Activated naive CD4-positive, alpha-beta T cell treated with anti-CD3 and anti-CD28 coated beads, Interleukin-2, amount 50 U/mL, for 24 hours (primary cell): Measurements from ENCODE around the gene GNGT1.
A peak's percentile ranks its signal among the peaks of the same experiment; 100 is the strongest.
"Not testable (repeated sequence)": the region's sequence is repeated elsewhere in the genome, so short reads cannot be mapped to it uniquely, and the experiment has no call there.

Experiments used
- H3K27ac Mint-ChIP-seq: one replicate; pipeline ENCODE4 v1.8.0; 2021; ENCODE audit warnings: mild to moderate bottlenecking, mixed read lengths
- H3K27me3 Mint-ChIP-seq: one replicate; pipeline ENCODE4 v1.8.0; 2021; ENCODE audit warnings: mixed read lengths
- H3K36me3 Mint-ChIP-seq: one replicate; pipeline ENCODE4 v1.8.0; 2021; ENCODE audit warnings: mixed read lengths
- H3K4me1 Mint-ChIP-seq: one replicate; pipeline ENCODE4 v1.8.0; 2021; ENCODE audit warnings: mixed read lengths
- H3K4me3 Mint-ChIP-seq: one replicate; pipeline ENCODE4 v1.8.0; 2021; ENCODE audit warnings: mild to moderate bottlenecking, mixed read lengths
- H3K9me3 Mint-ChIP-seq: one replicate; pipeline ENCODE4 v1.8.0; 2021; ENCODE audit warnings: mixed read lengths

GNGT1 gene

DNA sequence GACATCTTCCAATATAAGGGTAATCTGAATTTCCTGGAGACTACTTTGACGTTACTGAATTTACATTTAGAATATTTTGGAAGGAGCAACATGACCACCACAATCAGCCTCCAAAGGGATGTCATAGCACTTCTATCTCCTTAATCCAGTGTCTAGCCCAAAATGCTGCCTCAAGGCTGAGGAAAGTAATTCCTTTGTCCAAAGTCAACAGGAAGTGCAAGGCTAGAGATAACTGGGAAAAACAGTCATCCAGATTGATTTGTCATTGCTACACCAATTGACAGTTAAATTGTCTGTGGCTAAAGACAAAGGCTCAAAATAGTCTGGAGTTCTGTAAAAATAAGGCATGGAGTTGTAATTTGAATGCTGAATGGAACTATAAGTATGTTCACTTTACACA lies 11.9 kb upstream of the GNGT1 start:
- no peak overlapping the region for H3K27ac Mint-ChIP-seq
- H3K9me3 Mint-ChIP-seq: no peaks in the 10 kb centered on the region
- peaks cover 8% of the 10 kb centered on the region for H3K4me1 Mint-ChIP-seq
- peaks cover 32% of the 10 kb centered on the region for H3K27me3 Mint-ChIP-seq
- H3K36me3 Mint-ChIP-seq: no peaks in the 10 kb centered on the region
- no peak overlapping the region for H3K4me3 Mint-ChIP-seq

DNA sequence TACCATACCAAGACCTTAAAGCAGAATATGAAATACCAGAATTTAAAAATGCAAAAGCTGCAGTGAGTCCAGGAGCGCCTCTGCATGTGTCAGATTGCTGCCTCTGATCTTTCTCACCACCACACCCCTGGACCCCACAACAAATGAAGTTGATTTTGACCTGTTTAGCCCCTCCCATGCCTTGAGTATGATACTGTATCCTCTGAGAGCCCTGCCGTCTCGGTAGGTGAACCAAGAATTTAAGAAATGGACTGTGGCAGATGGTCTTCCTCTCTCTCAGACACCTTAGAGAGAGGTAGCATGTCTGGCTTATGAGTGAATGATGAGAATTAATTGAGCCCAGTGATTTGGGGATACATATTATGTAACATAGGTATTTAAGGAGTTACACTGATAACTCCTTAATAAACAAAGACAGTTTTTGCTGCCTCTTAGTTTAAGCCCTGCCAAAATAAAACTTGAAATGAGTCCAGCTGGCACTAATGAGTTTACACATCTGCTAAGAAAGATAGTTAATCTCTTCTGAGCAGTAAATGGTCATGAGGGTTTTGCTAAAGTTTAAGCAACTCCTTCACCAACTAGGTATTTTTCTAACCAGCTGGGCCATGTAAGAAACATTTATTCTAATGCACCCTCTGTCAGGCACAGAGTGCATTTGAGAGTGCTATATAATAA lies 11.3 kb upstream of the GNGT1 start:
- no peaks in the 10 kb centered on the region for H3K9me3 Mint-ChIP-seq
- peaks cover 29% of the 10 kb centered on the region for H3K27me3 Mint-ChIP-seq
- peaks cover 2% of the 10 kb centered on the region for H3K4me1 Mint-ChIP-seq
- no peaks in the 10 kb centered on the region for H3K36me3 Mint-ChIP-seq
- peak overlapping the region; percentile 48 for H3K27ac Mint-ChIP-seq
- no peak overlapping the region for H3K4me3 Mint-ChIP-seq

DNA sequence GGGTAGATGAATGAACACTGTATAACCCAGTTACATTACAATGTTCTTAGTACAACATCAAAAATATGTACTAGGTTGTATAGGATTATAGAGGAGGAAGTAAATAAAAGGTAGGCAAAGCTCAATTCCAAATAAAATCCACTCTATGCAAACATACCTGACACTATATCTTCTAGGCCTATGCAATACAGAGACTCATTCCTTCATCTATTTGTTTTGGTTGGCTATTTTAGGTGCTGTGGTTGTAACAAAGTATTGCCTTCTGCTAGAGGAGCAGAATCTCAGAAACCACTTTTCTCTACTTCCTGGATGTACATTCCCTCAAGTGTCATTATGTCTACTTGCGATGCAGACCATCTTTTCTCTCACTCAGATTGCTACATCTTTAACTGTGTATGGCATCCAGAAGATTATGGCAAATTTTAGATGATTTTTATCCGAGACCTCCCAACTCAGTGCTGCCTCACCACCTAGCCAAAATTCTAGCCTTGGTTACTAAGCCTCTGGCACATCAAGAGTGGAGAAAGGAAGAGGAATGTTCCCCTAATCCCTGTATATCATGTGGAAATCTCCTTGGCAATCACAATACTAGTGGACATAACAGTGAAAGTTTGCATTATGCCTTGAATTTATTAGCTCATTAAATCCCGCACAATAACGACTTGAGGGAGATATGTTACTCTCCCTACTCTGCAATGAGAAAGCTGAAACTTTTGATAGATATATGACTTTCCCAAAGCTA lies 10.3 kb upstream of the GNGT1 start:
- no peaks in the 10 kb centered on the region for H3K36me3 Mint-ChIP-seq
- H3K27me3 Mint-ChIP-seq: peaks cover 25% of the 10 kb centered on the region
- no peaks in the 10 kb centered on the region for H3K9me3 Mint-ChIP-seq
- no peaks in the 10 kb centered on the region for H3K4me1 Mint-ChIP-seq
- H3K4me3 Mint-ChIP-seq: no peak overlapping the region
- no peak overlapping the region for H3K27ac Mint-ChIP-seq

DNA sequence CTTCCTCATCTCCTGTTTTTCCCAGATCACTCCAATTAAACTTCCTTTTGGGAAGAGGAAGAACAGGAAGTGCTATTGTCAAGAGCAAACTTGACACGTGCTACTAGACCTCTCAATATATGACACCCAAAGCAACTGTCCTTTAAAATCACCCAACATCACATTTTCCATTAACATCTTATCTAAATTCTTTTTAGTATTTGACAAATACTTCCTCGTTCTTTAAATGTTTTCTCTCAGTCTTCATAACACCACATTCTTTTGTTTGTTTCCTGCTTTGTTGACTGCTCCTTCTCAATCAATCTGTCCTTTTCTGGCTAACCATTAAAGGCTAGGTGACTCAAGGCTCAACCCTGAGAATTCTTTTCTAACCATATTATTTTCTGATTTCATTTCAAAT lies 8.7 kb upstream of the GNGT1 start:
- Mint-ChIP-seq H3K4me3 (no peak overlapping the region), H3K4me1 (no peaks in the 10 kb centered on the region), H3K27me3 (peaks cover 14% of the 10 kb centered on the region), H3K36me3 (no peaks in the 10 kb centered on the region), H3K9me3 (no peaks in the 10 kb centered on the region), H3K27ac (no peak overlapping the region)

DNA sequence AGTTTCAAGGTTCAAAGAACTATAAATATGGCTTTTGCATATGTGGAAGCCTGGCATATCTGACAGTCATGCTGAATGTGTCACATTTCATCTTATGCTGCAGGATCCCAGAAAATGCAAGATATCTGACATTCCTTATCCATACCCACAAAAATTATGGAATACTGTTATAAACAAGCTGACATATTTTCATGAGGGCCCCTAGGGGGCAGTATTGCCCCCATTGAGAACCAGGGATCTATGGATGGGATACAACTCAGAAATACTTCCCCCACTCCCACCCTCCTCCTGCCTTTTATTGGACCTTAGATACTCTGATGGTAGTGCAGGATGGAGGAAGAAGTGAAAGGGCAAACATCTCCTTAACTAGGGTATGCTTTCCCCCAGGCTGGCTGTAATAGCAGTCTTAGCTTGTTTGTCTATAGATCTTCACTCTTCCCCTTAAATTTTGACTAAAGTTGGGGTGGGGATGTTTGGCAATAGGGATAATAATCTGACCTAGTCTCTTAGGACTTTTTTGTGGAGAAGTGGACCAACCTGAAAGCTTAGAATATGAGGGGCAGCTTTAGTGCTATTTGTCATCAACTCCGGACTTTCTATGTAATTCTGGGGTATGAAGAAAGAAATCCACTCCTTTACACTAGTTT lies 3.5 kb upstream of the GNGT1 start:
- H3K9me3 Mint-ChIP-seq: no peaks in the 10 kb centered on the region
- no peaks in the 10 kb centered on the region for H3K4me1 Mint-ChIP-seq
- H3K27ac Mint-ChIP-seq: no peak overlapping the region
- peaks cover 10% of the 10 kb centered on the region for H3K27me3 Mint-ChIP-seq
- H3K36me3 Mint-ChIP-seq: no peaks in the 10 kb centered on the region
- no peak overlapping the region for H3K4me3 Mint-ChIP-seq

DNA sequence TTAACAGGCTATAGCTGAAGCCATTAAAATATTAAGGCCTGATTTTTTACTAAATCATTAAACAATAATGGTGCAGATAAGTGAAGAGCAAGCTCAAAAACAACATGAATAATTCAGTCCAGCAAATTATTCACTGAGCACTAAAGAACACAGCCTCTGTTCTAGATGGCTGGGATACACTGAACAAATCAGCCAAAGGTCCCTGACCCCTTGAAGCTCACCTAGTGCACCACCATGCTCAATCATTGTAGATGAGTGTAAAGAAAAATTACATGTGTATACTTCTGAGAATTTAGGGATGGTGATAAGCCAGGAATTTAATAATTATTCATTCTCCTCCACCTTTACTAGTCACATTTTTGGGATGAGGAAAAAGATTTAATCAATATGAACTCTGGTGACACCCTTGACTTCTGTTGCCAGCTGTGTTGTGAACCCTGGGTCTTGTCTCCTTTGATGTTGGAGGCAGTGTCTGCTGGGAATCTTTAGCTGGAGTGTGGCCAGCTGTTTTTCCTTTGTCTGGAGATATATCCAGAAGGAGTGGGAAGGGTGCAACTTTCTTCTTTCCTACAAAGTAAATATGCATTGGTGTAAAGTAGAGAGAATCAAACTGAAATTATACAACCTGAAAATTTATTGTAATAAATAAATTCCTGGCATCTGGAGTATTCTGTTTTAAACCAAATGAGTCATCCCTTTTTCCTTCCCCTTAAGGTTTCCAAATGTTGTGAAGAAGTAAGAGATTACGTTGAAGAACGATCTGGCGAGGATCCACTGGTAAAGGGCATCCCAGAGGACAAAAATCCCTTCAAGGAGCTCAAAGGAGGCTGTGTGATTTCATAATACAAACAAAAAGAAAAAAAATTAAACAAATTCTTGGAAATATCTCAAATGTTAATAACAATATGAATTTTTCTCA lies 4.0 kb downstream of the GNGT1 start:
- Mint-ChIP-seq H3K27ac (no peak overlapping the region), H3K4me3 (no peak overlapping the region), H3K9me3 (no peaks in the 10 kb centered on the region), H3K4me1 (no peaks in the 10 kb centered on the region), H3K27me3 (peaks cover 2% of the 10 kb centered on the region), H3K36me3 (no peaks in the 10 kb centered on the region)

DNA sequence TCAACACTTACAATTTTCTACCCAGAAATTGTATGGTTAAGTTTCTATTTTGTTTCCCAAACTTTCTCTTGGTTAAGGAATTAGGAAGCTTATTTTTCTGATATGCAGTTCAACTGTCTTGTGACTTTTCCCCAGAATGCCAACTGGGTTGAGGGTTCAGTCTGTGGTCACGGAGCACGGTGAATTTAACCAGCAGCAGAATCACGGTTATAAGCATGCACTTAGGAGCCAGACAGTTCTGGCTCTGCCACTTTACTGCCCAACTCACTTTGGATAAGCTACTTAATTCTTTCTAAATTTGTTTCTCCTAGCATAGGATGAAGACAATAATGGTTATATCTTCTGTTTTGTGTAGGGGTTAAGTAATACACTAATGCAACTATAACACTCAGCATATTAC lies 4.9 kb downstream of the GNGT1 start:
- not testable (repeated sequence) for H3K36me3 Mint-ChIP-seq, H3K4me1 Mint-ChIP-seq, H3K27me3 Mint-ChIP-seq, H3K4me3 Mint-ChIP-seq, H3K9me3 Mint-ChIP-seq, H3K27ac Mint-ChIP-seq

DNA sequence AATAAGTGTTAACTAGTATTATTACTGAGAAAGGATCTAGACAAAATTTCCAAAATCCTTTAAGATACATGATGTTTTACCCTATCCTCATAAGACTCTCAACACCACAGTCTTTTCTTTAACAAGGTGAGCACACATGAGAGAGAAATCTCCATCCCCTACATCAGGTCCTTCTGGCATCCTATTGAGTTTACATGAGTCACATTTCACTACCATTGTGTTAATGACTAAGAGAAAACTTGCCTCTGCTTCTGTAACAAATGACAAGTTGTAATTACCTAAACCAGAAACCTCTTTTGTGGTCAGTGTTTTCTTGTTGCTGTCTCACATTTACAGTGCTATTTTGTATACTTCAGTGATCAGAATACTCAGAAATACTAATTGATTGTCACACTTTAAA lies 5.3 kb downstream of the GNGT1 start:
- H3K27me3 Mint-ChIP-seq: not testable (repeated sequence)

DNA sequence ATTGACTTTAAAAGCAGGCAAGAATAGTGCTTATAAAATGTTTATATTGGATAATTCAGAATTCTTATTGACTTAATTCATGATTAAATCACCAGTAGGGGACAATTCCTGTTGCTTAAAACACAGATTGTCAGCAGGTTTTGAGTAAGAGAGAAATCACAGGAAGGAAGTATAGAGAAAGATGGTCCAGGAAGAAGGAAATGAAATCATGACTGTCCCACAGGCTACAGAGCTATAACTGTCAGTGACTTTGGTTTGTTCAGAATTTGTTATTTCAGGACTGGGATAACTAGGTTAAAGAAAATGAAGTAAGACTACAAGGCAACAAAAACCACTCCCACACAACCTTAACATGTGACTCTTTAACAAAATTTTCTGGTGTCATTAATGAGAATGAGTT lies 6.8 kb downstream of the GNGT1 start:
- no peaks in the 10 kb centered on the region for H3K9me3 Mint-ChIP-seq
- H3K36me3 Mint-ChIP-seq: no peaks in the 10 kb centered on the region
- H3K27ac Mint-ChIP-seq: no peak overlapping the region
- no peaks in the 10 kb centered on the region for H3K4me1 Mint-ChIP-seq
- no peak overlapping the region for H3K4me3 Mint-ChIP-seq
- H3K27me3 Mint-ChIP-seq: peaks cover 11% of the 10 kb centered on the region

More for the DNA sequence above, 5.3 kb downstream of the GNGT1 start:
- H3K4me3 Mint-ChIP-seq, H3K36me3 Mint-ChIP-seq, H3K9me3 Mint-ChIP-seq, H3K27ac Mint-ChIP-seq, H3K4me1 Mint-ChIP-seq: not testable (repeated sequence)

DNA sequence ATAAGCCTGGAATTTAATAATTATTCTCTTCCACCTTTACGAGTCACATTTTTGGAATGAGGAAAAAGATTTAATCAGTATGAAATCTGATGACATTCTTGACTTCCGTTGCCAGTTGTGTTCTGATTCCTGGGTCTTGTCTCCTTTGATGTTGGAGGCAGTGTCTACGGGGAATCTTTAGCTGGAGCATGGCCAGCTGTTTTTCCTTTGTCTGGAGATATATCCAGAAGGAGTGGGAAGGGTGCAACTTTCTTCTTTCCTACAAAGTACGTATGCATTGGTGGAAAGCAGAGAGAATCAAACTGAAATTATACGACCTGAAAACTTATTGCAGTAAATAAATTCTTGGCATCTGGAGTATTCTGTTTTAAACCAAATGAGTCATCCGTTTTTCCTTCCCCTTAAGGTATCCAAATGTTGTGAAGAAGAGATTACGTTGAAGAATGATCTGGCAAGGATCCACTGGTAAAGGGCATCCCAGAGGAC lies 8.3 kb downstream of the GNGT1 start:
- Mint-ChIP-seq H3K9me3 (no peaks in the 10 kb centered on the region), H3K27ac (no peak overlapping the region), H3K4me3 (no peak overlapping the region), H3K36me3 (no peaks in the 10 kb centered on the region), H3K27me3 (peaks cover 11% of the 10 kb centered on the region), H3K4me1 (no peaks in the 10 kb centered on the region)

DNA sequence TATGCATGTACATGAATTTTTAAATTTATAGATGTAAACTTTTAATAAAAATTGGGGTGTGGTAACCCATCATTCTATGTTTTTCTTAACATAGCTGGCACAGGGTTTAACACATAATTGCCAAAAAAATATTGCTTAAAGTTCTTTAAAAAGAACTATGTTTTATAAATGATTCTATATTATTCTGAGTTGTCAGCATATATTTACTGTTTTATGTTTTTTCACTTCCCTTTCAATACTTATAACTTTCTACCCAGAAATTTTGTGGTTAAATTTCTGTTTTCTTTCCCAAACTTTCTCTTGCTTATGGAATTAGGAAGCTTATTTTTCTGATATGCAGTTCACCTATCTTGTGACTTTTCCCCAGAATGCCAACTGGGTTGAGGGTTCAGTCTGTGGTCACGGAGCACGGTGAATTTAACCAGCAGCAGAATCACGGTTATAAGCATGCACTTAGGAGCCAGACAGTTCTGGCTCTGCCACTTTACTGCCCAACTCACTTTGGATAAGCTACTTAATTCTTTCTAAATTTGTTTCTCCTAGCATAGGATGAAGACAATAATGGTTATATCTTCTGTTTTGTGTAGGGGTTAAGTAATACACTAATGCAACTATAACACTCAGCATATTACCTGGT lies 9.0 kb downstream of the GNGT1 start:
- peaks cover 13% of the 10 kb centered on the region for H3K27me3 Mint-ChIP-seq

DNA sequence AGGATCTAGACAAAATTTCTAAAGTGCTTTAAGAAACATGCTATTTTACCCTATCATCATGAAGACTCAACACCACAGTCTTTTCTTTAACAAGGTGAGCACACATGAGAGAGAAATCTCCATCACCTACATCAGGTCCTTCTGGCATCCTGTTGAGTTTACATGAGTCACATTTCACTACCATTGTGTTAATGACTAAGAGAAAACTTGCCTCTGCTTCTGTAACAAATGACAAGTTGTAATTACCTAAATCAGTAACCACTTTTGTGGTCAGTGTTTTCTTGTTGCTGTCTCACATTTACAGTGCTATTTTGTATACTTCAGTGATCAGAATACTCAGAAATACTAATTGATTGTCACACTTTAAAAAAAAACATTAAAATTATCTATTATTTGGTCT lies 9.5 kb downstream of the GNGT1 start:
- H3K36me3 Mint-ChIP-seq, H3K4me3 Mint-ChIP-seq, H3K27ac Mint-ChIP-seq, H3K4me1 Mint-ChIP-seq, H3K9me3 Mint-ChIP-seq: not testable (repeated sequence)
- peaks cover 18% of the 10 kb centered on the region for H3K27me3 Mint-ChIP-seq

More for the DNA sequence above, 9.0 kb downstream of the GNGT1 start:
- not testable (repeated sequence) for H3K4me1 Mint-ChIP-seq, H3K36me3 Mint-ChIP-seq, H3K9me3 Mint-ChIP-seq, H3K27ac Mint-ChIP-seq, H3K4me3 Mint-ChIP-seq

DNA sequence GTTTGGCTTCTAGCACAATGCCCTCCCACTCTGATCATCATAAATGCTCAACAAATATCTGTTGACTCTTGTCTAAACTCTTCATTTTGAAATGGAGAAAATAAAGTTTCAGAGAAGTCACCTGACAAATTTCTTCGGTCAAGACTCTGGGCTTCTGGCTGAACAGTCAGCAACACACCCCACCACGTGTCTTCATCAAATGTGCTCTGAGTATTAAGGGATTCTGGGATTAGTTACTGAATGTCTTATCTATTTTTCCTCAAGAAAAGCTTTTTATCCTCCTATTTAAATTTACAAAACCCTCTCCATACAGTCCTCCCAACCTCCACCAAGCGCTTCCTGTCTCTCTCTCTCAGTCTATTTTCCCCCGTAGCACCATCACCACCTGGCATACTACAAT lies 9.9 kb downstream of the GNGT1 start:
- peaks cover 21% of the 10 kb centered on the region for H3K27me3 Mint-ChIP-seq
- not testable (repeated sequence) for H3K4me1 Mint-ChIP-seq, H3K9me3 Mint-ChIP-seq, H3K4me3 Mint-ChIP-seq, H3K27ac Mint-ChIP-seq, H3K36me3 Mint-ChIP-seq

DNA sequence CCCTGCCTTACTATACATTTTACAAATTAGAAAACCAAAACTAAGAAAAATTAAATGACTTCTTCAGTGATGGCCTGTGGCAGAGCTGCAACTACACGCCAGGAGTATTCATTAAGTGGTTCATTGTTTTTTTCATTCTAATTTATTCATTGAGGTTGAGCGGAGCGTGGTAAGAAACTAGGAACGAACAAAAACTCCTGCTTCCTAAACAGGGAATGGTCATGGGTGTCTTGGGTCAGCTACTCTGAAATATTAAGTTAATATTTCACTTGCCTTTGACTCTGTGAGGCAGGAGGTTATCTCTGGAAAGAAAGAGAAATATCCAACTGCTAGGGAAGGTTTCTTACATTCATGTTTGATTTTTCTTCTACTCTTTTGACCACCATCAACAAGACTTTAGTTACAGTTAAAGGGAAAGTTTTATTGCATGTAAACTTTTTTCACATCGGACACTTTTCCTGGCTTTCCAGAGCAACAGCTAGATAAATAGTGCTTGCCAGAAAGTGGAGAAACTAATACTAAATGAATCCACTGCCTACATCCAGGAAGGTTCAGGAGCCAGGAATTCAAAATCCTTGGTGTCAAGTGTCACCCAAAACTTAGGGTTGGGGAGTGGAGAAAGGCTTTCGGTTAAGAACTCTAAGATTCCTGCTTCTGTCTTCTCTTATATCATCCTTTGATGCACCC lies 14.3 kb downstream of the GNGT1 start:
- Mint-ChIP-seq H3K4me3 (no peak overlapping the region), H3K27ac (peak overlapping the region; percentile 51), H3K4me1 (peaks cover 10% of the 10 kb centered on the region), H3K36me3 (no peaks in the 10 kb centered on the region), H3K9me3 (no peaks in the 10 kb centered on the region), H3K27me3 (peaks cover 25% of the 10 kb centered on the region)

DNA sequence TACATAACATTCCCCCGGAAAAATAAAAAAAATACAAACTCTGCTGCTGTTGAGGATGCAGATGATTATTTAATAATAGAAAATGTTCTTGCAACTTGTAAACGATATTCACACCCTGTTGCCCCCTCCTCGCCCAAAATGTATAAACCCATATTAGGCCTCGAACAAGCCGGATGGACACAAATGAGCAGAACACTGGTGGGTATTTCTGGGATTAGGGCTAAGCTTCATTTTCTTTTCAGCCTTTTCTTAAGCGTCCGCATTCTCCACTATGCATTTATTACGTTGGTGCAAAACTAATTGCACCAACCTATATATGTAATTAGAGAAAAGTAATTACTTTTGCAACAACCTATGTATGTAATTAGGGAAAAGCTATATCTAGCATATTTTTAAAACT lies 14.8 kb downstream of the GNGT1 start:
- Mint-ChIP-seq H3K27me3 (peaks cover 25% of the 10 kb centered on the region), H3K9me3 (no peaks in the 10 kb centered on the region), H3K4me1 (peaks cover 10% of the 10 kb centered on the region), H3K27ac (no peak overlapping the region), H3K36me3 (no peaks in the 10 kb centered on the region), H3K4me3 (peak overlapping the region; percentile 7)
